Fibroblast of mammary gland (primary cell): ENCODE results near the gene ANO4.

Experiments
- DNase-seq: peaks from one replicate; pipeline ENCODE4 v3.0.0-alpha.2; 2010; ENCODE audit warnings: low read depth
- H3K4me3 ChIP-seq: 2 replicates; pipeline ENCODE4 v1.5.1; 2011; ENCODE audit warnings: low read depth, mild to moderate bottlenecking, low read length, moderate library complexity; ENCODE audit not compliant: control insufficient read depth
- CTCF ChIP-seq: conservative IDR thresholded peaks from 2 replicates; pipeline ENCODE4 v1.5.1; 2011; ENCODE audit warnings: low read depth, low read length, inconsistent platforms; ENCODE audit not compliant: control insufficient read depth, insufficient read depth

The ANO4 gene

DNA sequence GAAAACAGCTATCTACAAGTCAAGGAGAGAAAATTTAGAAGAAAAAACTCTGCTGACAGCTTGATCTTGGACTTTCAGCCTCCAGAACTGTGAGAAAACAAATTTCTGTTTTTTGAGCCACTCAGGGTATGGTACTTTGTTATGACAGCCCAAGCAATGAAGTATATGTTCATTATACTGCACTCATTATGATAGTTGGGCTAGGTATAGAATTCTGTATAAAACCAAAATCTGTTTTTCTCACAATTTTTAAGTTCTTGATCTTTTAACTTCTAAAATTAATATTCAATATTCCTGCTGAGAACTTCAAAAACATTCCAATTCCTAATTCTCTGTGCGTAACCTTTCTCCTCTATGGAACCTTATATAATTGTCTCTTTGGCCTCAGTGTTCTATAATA lies 214.7 kb downstream of the ANO4 start:
- no peak for TF ChIP-seq CTCF
- no peak for DNase-seq

DNA sequence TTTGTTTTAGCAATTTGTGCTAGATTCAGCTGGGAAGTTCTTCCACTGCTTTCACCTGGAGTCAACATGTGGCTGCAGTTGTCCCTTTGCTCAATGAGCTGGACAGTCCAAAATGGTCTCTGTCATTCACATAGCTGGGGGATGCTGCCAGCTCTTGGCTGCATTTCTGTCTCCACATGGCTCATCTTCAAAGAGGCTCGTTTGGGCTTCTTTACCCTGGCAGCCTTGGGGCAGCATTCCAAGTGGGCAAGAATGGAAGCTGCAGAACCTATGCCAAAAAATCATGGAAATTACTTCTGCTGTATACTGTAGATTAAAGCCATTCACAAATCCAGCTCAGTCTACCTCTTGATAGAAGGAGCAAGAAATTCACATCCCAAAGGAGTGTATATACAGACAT lies 216.3 kb downstream of the ANO4 start:
- TF ChIP-seq CTCF: no peak
- DNase-seq: no peak
- no peak overlapping the region for H3K4me3 ChIP-seq

More for the DNA sequence above, 214.7 kb downstream of the ANO4 start:
- H3K4me3 ChIP-seq: no peak overlapping the region

DNA sequence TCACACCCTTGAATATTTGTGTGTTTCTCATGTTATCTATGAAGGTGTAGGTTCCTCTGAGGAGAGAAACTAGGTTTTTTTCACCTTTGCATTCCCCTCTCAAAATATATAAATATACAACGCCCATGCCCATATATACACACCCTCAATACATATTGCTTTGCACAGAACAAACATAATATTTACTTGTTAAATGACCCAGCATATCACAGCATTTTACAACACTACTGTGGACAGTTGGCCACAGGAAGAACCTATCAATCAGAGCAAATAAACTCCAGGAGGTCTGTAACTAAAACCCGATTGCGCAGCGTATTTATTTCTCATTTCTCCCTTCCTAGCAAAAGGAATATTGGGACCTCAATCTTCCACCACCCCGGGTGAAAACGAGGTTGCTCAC lies 219.4 kb downstream of the ANO4 start:
- no peak for TF ChIP-seq CTCF
- H3K4me3 ChIP-seq: no peak overlapping the region

GRCh38 chr12:101015044-101015443 lies 220.5 kb downstream of the ANO4 start:
- H3K4me3 ChIP-seq: no peak overlapping the region
- no peak for TF ChIP-seq CTCF
- DNase-seq: no peak

More for the DNA sequence above, 219.4 kb downstream of the ANO4 start:
- no peak for DNase-seq

DNA sequence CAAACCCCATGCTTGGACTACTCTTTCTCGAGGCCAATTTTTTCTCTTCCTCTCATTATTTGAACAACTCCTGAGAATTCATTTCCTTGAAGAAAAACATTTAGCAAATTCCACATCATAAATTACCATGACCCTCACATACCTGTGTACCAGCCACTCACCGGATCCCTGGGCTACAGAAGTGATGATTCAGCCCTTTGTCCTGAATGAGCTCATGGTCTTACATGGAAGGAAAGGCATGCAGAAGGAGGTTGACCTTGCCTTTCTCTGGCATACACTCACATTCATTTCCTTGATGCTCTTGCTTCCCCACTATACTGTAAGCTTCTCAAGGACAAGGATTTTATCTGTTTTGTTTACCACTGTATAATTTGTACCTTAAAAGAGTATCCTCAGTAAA lies 224.0 kb downstream of the ANO4 start:
- DNase-seq: peak; percentile 82
- no peak overlapping the region for H3K4me3 ChIP-seq
- TF ChIP-seq CTCF: no peak

GRCh38 chr12:101019201-101019600 lies 224.6 kb downstream of the ANO4 start:
- DNase-seq: no peak

More at GRCh38 chr12:101019201-101019600, 224.6 kb downstream of the ANO4 start:
- H3K4me3 ChIP-seq: no peak overlapping the region
- no peak for TF ChIP-seq CTCF
